BLaER1 (cell line): Measurements from ENCODE around the gene METTL22.

Experiments
- H3K27ac ChIP-seq: shearing (Covaris generic); formaldehyde crosslinking; 2 replicates; pipeline ENCODE4 v1.8.1; 2022
- H3K27me3 ChIP-seq: shearing (Covaris generic); formaldehyde crosslinking; 2 replicates; pipeline ENCODE4 v1.8.1; 2022
- H3K36me3 ChIP-seq: shearing (Covaris generic); formaldehyde crosslinking; 2 replicates; pipeline ENCODE4 v1.8.1; 2022
- H3K4me1 ChIP-seq: shearing (Covaris generic); formaldehyde crosslinking; 2 replicates; pipeline ENCODE4 v1.8.1; 2022
- H3K4me2 ChIP-seq: shearing (Covaris generic); formaldehyde crosslinking; 2 replicates; pipeline ENCODE4 v1.8.1; 2022
- H3K4me3 ChIP-seq: shearing (Covaris generic); formaldehyde crosslinking; 2 replicates; pipeline ENCODE4 v1.8.1; 2022
- H3K9ac ChIP-seq: shearing (Covaris generic); formaldehyde crosslinking; 2 replicates; pipeline ENCODE4 v1.8.1; 2022
- H3K9me3 ChIP-seq: shearing (Covaris generic); formaldehyde crosslinking; 2 replicates; pipeline ENCODE4 v1.8.1; 2022
- H4K20me1 ChIP-seq: shearing (Covaris generic); formaldehyde crosslinking; 2 replicates; pipeline ENCODE4 v1.8.1; 2022
- Cebpa-rat ChIP-seq: shearing (Covaris generic); IDR thresholded peaks from 2 replicates; pipeline ENCODE4 v1.8.1; 2022

Gene METTL22

DNA sequence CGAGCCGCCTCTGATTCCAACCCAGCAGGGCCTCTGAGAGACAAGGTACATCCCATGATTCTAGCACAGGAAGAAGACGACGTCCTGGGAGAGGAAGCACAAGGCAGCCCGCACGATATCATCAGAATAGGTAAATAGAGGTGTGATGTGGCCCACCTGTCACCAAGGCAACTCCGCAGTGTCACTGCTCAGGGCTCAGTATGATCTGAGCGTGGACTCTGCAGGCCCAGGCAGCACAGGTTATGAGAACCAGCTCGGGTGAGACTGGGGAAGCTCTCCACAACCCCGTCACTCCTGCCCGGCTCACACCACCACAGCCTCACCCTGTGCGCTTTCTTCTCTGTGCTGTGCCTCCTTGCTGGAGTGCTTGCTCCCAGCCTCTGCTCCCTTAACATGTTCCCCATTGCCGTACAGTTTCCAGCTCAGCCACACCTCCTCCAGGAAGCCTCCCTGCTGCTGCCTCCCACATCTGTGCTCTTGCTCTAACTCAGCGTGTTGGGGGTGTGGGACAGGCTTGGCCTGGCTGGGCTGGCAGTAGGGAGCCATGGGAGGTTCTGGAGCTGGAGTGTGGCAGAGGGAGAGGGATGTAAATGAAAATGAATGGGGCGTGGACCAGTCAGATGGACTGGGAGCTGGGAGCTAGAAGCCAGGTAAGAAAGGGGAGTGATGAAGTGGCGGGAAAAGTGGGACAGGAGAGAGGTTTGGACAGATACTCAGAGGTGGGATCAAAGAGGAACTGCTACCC, 7.7 kb downstream of the METTL22 start:
- Histone ChIP-seq H3K36me3 (peaks cover 100% of the 10 kb centered on the region), H3K4me3 (no peak overlapping the region), H3K27me3 (no peaks in the 10 kb centered on the region), H3K9me3 (no peaks in the 10 kb centered on the region), H3K4me1 (peaks cover 95% of the 10 kb centered on the region), H4K20me1 (peaks cover 87% of the 10 kb centered on the region), H3K4me2 (peak overlapping the region; percentile 79; the same call in 1 of the 2 replicates), H3K9ac (no peak overlapping the region), H3K27ac (peak overlapping the region; percentile 66)
- no peak for TF ChIP-seq Cebpa-rat

- H3K9ac ChIP-seq: no peak overlapping the region
- no peak overlapping the region; the same call in 1 of the 2 replicates for H3K27ac ChIP-seq
- H4K20me1 ChIP-seq: peaks cover 85% of the 10 kb centered on the region
- no peak overlapping the region for H3K4me2 ChIP-seq
- H3K9me3 ChIP-seq: no peaks in the 10 kb centered on the region
- TF ChIP-seq Cebpa-rat: no peak
- H3K27me3 ChIP-seq: no peaks in the 10 kb centered on the region
- no peak overlapping the region for H3K4me3 ChIP-seq
- peaks cover 91% of the 10 kb centered on the region for H3K4me1 ChIP-seq
- H3K36me3 ChIP-seq: peaks cover 98% of the 10 kb centered on the region
These were observed 8.9 kb downstream of the METTL22 start for GRCh38 chr16:8630255-8630953.

GRCh38 chr16:8631373-8631772, 9.9 kb downstream of the METTL22 start:
- H3K9ac ChIP-seq: no peak overlapping the region
- no peak overlapping the region for H3K4me3 ChIP-seq
- 0 out of 2 replicates have a peak overlapping the region, but pooled peaks have one; percentile 29 for H3K4me2 ChIP-seq
- no peak overlapping the region for H3K27ac ChIP-seq
- peaks cover 78% of the 10 kb centered on the region for H4K20me1 ChIP-seq
- no peaks in the 10 kb centered on the region for H3K27me3 ChIP-seq
- H3K36me3 ChIP-seq: peaks cover 98% of the 10 kb centered on the region
- no peaks in the 10 kb centered on the region for H3K9me3 ChIP-seq
- TF ChIP-seq Cebpa-rat: no peak
- H3K4me1 ChIP-seq: peaks cover 89% of the 10 kb centered on the region

GRCh38 chr16:8631818-8632465, 10.4 kb downstream of the METTL22 start:
- peak overlapping the region; percentile 31; the same call in 1 of the 2 replicates for H3K9ac ChIP-seq
- no peaks in the 10 kb centered on the region for H3K9me3 ChIP-seq
- H4K20me1 ChIP-seq: peaks cover 73% of the 10 kb centered on the region
- H3K27me3 ChIP-seq: no peaks in the 10 kb centered on the region
- H3K4me1 ChIP-seq: peaks cover 89% of the 10 kb centered on the region
- H3K36me3 ChIP-seq: peaks cover 98% of the 10 kb centered on the region
- peak overlapping the region; percentile 29; the same call in 1 of the 2 replicates for H3K4me2 ChIP-seq
- H3K27ac ChIP-seq: peak overlapping the region; percentile 45; the same call in 1 of the 2 replicates
- TF ChIP-seq Cebpa-rat: no peak
- no peak overlapping the region for H3K4me3 ChIP-seq

DNA sequence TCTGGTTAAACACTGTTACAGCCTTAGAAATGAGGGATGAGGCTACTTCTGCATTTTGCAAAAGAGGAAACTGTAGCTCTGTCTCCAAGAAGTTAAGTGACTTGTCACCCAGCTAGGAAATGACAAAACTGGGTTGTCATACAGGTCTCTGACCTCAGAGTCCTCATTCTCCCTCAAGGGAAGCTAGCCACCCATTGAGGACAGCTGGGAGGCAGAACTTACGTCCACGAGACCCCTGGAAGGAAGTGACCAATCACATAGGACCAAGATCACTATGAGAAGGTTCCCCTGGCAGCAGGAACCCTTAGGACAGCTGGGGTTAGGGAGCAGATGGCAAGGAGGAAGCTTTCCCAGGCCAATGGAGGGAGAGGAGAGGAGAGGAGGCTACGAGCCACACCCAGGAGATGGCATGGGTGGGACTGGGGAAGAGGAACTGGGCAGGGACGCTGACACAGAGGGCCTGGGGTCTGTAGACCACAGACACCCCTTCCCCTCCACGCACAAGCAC, 11.2 kb downstream of the METTL22 start:
- H3K4me3 ChIP-seq: no peak overlapping the region
- peaks cover 89% of the 10 kb centered on the region for H3K4me1 ChIP-seq
- H3K9ac ChIP-seq: peak overlapping the region; percentile 31; the same call in 1 of the 2 replicates
- H3K4me2 ChIP-seq: peak overlapping the region; percentile 29
- H4K20me1 ChIP-seq: peaks cover 72% of the 10 kb centered on the region
- peak overlapping the region; percentile 45 for H3K27ac ChIP-seq
- no peaks in the 10 kb centered on the region for H3K27me3 ChIP-seq
- no peaks in the 10 kb centered on the region for H3K9me3 ChIP-seq
- TF ChIP-seq Cebpa-rat: no peak
- H3K36me3 ChIP-seq: peaks cover 98% of the 10 kb centered on the region

- Histone ChIP-seq H3K9me3 (no peaks in the 10 kb centered on the region), H3K4me2 (no peak overlapping the region), H3K36me3 (peaks cover 98% of the 10 kb centered on the region), H3K27me3 (no peaks in the 10 kb centered on the region), H3K4me3 (no peak overlapping the region), H4K20me1 (peaks cover 60% of the 10 kb centered on the region), H3K27ac (no peak overlapping the region), H3K4me1 (peaks cover 89% of the 10 kb centered on the region), H3K9ac (no peak overlapping the region)
- TF ChIP-seq Cebpa-rat: no peak
These were observed 13.7 kb downstream of the METTL22 start for GRCh38 chr16:8634991-8635736.

DNA sequence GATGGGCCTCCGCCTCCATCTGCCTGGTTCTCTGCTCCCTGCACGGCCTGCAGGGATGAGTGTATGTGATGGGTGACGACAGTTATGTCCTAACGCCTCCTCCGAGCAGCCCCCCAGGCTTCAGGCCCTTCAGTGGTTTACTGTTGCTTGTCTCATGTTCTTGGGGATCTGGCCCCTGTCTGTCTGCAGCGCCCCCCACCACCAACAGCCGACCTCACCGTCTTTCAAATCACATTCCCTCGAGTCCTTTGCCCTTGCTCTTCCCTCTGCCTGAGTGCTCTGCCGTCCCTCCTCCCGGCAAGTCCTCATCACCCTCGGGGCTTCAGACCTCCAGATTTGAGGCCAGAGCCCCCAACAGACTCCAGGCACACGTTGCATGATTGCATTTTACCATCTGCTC, 18.2 kb downstream of the METTL22 start:
- no peak overlapping the region for H3K4me3 ChIP-seq
- H3K27me3 ChIP-seq: no peaks in the 10 kb centered on the region
- no peaks in the 10 kb centered on the region for H3K9me3 ChIP-seq
- H3K4me2 ChIP-seq: peak overlapping the region; percentile 66
- peaks cover 17% of the 10 kb centered on the region for H4K20me1 ChIP-seq
- 0 out of 2 replicates have a peak overlapping the region, but pooled peaks have one; percentile 29 for H3K9ac ChIP-seq
- TF ChIP-seq Cebpa-rat: no peak
- H3K36me3 ChIP-seq: peaks cover 94% of the 10 kb centered on the region
- peaks cover 93% of the 10 kb centered on the region for H3K4me1 ChIP-seq
- peak overlapping the region; percentile 59 for H3K27ac ChIP-seq

GRCh38 chr16:8641671-8642070, 20.2 kb downstream of the METTL22 start:
- Histone ChIP-seq H3K9me3 (no peaks in the 10 kb centered on the region), H3K27me3 (no peaks in the 10 kb centered on the region), H3K27ac (peak overlapping the region; percentile 76), H3K36me3 (peaks cover 94% of the 10 kb centered on the region), H4K20me1 (0 out of 2 replicates have a peak, but pooled peaks cover 8% of the 10 kb centered on the region), H3K4me2 (peak overlapping the region; percentile 70), H3K4me3 (peak overlapping the region; percentile 6; the same call in 1 of the 2 replicates), H3K9ac (peak overlapping the region; percentile 47), H3K4me1 (peaks cover 84% of the 10 kb centered on the region)
- TF ChIP-seq Cebpa-rat: no peak

- H3K9ac ChIP-seq: peak overlapping the region; percentile 47; the same call in 1 of the 2 replicates
- H3K27ac ChIP-seq: peak overlapping the region; percentile 76
- 0 out of 2 replicates have a peak, but pooled peaks cover 4% of the 10 kb centered on the region for H4K20me1 ChIP-seq
- peak overlapping the region; percentile 6; the same call in 1 of the 2 replicates for H3K4me3 ChIP-seq
- H3K36me3 ChIP-seq: peaks cover 94% of the 10 kb centered on the region
- peaks cover 79% of the 10 kb centered on the region for H3K4me1 ChIP-seq
- no peak for TF ChIP-seq Cebpa-rat
- peak overlapping the region; percentile 70 for H3K4me2 ChIP-seq
- no peaks in the 10 kb centered on the region for H3K27me3 ChIP-seq
- no peaks in the 10 kb centered on the region for H3K9me3 ChIP-seq
These were observed 20.6 kb downstream of the METTL22 start for GRCh38 chr16:8642146-8642545.
